NT2/D1 (cell line): ENCODE data around the gene ACTR3.

ENCODE experiments used
- SUZ12 ChIP-seq: IDR thresholded peaks from 2 replicates; pipeline ENCODE4 v1.6.1; 2011; ENCODE audit not compliant: insufficient read length, insufficient read depth; ENCODE audit errors: extremely low read depth
- ZNF274 ChIP-seq: IDR thresholded peaks from 2 replicates; pipeline ENCODE4 v1.6.1; 2011; ENCODE audit warnings: mild to moderate bottlenecking, low read depth, low read length

DNA sequence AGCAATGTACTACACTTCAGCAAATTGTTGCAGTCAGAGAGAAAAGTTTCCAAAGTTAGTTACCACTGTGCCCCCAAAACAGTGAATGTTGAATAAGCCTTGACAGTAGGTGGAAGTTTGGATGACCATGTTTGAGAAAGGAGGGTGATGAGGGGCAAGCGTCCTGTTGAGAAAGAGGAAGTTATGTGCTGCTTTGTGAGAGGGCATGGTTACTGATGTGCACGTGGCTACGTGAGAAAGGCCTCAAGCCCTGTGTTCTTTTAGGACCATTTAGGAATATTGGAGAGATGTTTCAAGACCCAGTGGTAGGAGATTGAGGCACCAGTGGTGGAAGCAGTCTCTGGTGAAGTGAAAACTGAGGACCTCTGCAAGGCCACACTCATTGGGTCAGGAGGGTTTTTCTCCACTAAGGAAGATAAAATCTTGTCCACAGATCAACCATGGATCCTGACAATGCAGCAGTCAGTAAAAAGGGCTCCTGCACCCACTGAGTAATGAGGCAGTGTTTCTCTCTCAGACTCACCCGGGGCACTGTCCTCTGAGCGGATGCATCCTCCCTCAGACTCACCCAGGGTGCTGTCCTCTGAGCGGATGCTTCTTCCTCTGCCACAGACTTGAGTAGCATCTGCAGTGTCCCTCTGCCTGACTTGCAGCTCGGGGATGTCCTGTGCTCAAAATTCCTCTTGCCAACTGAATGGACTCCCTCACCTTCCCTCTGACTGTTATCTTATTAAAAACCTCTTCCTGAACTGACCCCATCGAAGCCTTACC lies 34.7 kb upstream of the ACTR3 start:
- TF ChIP-seq SUZ12: no peak
- TF ChIP-seq ZNF274: no peak
